HG02623 (cell line): ENCODE results near the gene NXPH4.

Source experiments
- ATAC-seq: cut with Tn5 transposase; IDR thresholded peaks from one replicate; pipeline ENCODE4 v1.9.1; 2021; ENCODE audit warnings: moderate library complexity; ENCODE audit not compliant: unreplicated experiment

The NXPH4 gene

GRCh38 chr12:57201631-57202030 is 15.0 kb upstream of the NXPH4 start:
- no peak for ATAC-seq

- no peak for ATAC-seq
Measured at GRCh38 chr12:57202321-57202720, 14.3 kb upstream of the NXPH4 start.

GRCh38 chr12:57203201-57203600 is 13.4 kb upstream of the NXPH4 start:
- no peak for ATAC-seq

GRCh38 chr12:57203791-57204190 is 12.8 kb upstream of the NXPH4 start:
- no peak for ATAC-seq

GRCh38 chr12:57204454-57204853 is 12.1 kb upstream of the NXPH4 start:
- ATAC-seq, result no peak

GRCh38 chr12:57205186-57205585 is 11.4 kb upstream of the NXPH4 start:
- no peak for ATAC-seq

GRCh38 chr12:57205931-57206330 is 10.7 kb upstream of the NXPH4 start:
- ATAC-seq, result no peak

- ATAC-seq, result no peak
Measured at GRCh38 chr12:57207731-57208630, 8.6 kb upstream of the NXPH4 start.

GRCh38 chr12:57208631-57209282 is 7.8 kb upstream of the NXPH4 start:
- no peak for ATAC-seq

- no peak for ATAC-seq
Measured at GRCh38 chr12:57209916-57210315, 6.7 kb upstream of the NXPH4 start.

GRCh38 chr12:57210461-57210860 is 6.1 kb upstream of the NXPH4 start:
- ATAC-seq, result no peak

- ATAC-seq, result no peak
Measured at GRCh38 chr12:57210926-57211692, 5.5 kb upstream of the NXPH4 start.

GRCh38 chr12:57211791-57212700 is 4.5 kb upstream of the NXPH4 start:
- ATAC-seq, result no peak

- ATAC-seq, result no peak
Measured at GRCh38 chr12:57212701-57213057, 3.9 kb upstream of the NXPH4 start.

GRCh38 chr12:57213058-57213715 is 3.4 kb upstream of the NXPH4 start:
- ATAC-seq, result no peak

GRCh38 chr12:57213763-57214397 is 2.7 kb upstream of the NXPH4 start:
- ATAC-seq, result no peak

- ATAC-seq, result peak; percentile 39
Measured at GRCh38 chr12:57214398-57214781, 2.2 kb upstream of the NXPH4 start.

- no peak for ATAC-seq
Measured at GRCh38 chr12:57215065-57215464, 1.5 kb upstream of the NXPH4 start.

GRCh38 chr12:57215668-57216013 is 953 bp upstream of the NXPH4 start:
- no peak for ATAC-seq
